Measurements from ENCODE around the gene SERTAD4. TPM values are rescaled to one million over a fixed set of nuclear protein-coding genes. Genes with fewer than 3 reads are reported as not detected.

The SERTAD4 gene
- polyA plus RNA-seq, 3 donors, result not detected

DNA sequence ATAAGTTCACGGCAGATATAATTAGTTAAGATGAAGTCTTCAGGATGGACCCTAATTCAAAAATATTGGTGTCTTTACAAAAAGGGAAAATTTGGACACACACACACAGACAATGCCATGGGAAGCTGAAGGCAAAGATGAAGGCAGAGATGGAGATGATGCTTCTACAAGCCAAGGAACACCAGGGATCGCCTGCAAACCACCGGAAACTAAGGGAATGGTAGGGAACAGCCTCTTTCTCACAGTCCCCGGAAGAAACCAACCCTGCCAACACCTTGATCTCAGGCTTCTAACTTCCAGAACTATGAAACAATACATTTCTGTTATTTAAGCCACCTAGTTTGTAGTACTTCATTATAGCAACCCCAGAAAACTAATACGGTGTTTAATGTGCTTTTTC lies 15.1 kb upstream of the SERTAD4 start:
- Histone ChIP-seq H3K36me3 (replicated peaks in 1 of 2; ENCODE audit: control insufficient read depth in 1 of 2, insufficient read depth in 2 of 2, low read length in 2 of 2) (no peaks in the 10 kb centered on the region), H3K27me3 (ENCODE audit: control insufficient read depth in 2 of 2, insufficient read depth in 2 of 2, low read length in 2 of 2) (no peaks in the 10 kb centered on the region), H3K9ac (ENCODE audit: insufficient read depth, low read length, poor library complexity, severe bottlenecking) (no peak overlapping the region), H3K4me1 (ENCODE audit: control insufficient read depth in 1 of 2, insufficient read depth in 2 of 2, low read length in 2 of 2) (no peaks in the 10 kb centered on the region), H3K4me3 (replicated peaks in 1 of 3; ENCODE audit: low read depth in 2 of 3, low read length in 3 of 3) (no peak overlapping the region), H3K27ac (ENCODE audit: low read depth in 1 of 2, low read length in 2 of 2) (no peak overlapping the region), H4K20me1 (ENCODE audit: insufficient read depth, low read length) (no peaks in the 10 kb centered on the region), H2AFZ (ENCODE audit: insufficient read depth, low read depth, low read length, poor library complexity, severe bottlenecking) (no peak overlapping the region), H3K79me2 (ENCODE audit: insufficient read depth, low read length) (no peaks in the 10 kb centered on the region), H3K4me2 (replicated peaks; ENCODE audit: extremely low read depth, low read length, poor library complexity, severe bottlenecking) (no peak overlapping the region), H3K9me3 (replicated peaks in 1 of 2; ENCODE audit: control insufficient read depth in 1 of 2, insufficient read depth in 1 of 2, low read length in 2 of 2) (no peaks in the 10 kb centered on the region)
- 100% methylated on average over 1 of the region's 5 CpGs for WGBS (ENCODE audit: insufficient coverage)
- H3K4me1 Mint-ChIP-seq, result no peaks in the 10 kb centered on the region
- DNase-seq, result no peak
- no peak overlapping the region for H3K4me3 Mint-ChIP-seq
- TF ChIP-seq, protein P1, sequence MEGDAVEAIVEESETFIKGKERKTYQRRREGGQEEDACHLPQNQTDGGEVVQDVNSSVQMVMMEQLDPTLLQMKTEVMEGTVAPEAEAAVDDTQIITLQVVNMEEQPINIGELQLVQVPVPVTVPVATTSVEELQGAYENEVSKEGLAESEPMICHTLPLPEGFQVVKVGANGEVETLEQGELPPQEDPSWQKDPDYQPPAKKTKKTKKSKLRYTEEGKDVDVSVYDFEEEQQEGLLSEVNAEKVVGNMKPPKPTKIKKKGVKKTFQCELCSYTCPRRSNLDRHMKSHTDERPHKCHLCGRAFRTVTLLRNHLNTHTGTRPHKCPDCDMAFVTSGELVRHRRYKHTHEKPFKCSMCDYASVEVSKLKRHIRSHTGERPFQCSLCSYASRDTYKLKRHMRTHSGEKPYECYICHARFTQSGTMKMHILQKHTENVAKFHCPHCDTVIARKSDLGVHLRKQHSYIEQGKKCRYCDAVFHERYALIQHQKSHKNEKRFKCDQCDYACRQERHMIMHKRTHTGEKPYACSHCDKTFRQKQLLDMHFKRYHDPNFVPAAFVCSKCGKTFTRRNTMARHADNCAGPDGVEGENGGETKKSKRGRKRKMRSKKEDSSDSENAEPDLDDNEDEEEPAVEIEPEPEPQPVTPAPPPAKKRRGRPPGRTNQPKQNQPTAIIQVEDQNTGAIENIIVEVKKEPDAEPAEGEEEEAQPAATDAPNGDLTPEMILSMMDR (IDR thresholded peaks at IDR 0.05), result no peak
- peaks cover 7 to 17% (median 11%) of the 10 kb centered on the region in 3 donors for H3K27me3 Mint-ChIP-seq (ENCODE audit: low read depth in 3 of 3)
- intact Hi-C loops (cut with micrococcal nuclease), result no loop called here
- H3K9me3 Mint-ChIP-seq, result peaks cover 0 to 5% (median 0%) of the 10 kb centered on the region in 7 donors
- no peaks in the 10 kb centered on the region for H3K36me3 Mint-ChIP-seq
- H3K27ac Mint-ChIP-seq, result no peak overlapping the region

DNA sequence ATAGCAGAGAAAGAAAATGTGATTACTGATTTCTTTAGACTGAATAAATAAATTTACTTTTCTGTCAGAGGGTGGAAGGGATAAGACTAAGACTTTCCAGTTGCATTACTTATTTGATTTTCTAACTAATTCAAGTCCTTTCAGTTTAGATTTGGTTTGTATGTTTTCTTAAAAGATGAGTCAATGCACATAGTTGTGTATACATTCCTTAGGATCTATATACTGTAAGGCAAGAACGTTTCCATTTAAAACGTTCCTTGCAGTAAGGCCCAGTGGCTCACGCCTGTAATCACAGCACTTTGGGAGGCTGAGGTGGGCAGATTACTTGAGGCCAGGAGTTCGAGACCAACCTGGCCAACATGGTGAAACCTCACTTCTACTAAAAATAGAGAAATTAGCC lies 14.5 kb upstream of the SERTAD4 start:
- intact Hi-C loops (cut with micrococcal nuclease), result no loop called here
- no peaks in the 10 kb centered on the region for H3K4me1 ChIP-seq (ENCODE audit: control insufficient read depth in 1 of 2, insufficient read depth in 2 of 2, low read length in 2 of 2)
- peaks cover 7 to 22% (median 11%) of the 10 kb centered on the region in 3 donors for H3K27me3 Mint-ChIP-seq (ENCODE audit: low read depth in 3 of 3)
- H3K79me2 ChIP-seq (ENCODE audit: insufficient read depth, low read length), result no peaks in the 10 kb centered on the region
- H2AFZ ChIP-seq (ENCODE audit: insufficient read depth, low read depth, low read length, poor library complexity, severe bottlenecking), result no peak overlapping the region
- H3K4me3 Mint-ChIP-seq, result no peak overlapping the region
- peaks cover 0 to 5% (median 0%) of the 10 kb centered on the region in 7 donors for H3K9me3 Mint-ChIP-seq
- no peaks in the 10 kb centered on the region for H3K27me3 ChIP-seq (ENCODE audit: control insufficient read depth in 2 of 2, insufficient read depth in 2 of 2, low read length in 2 of 2)
- no peak overlapping the region for H3K27ac Mint-ChIP-seq
- no CpG with 5 or more reads among the region's 4 CpGs for WGBS (ENCODE audit: insufficient coverage)
- H3K4me2 ChIP-seq (replicated peaks; ENCODE audit: extremely low read depth, low read length, poor library complexity, severe bottlenecking), result no peak overlapping the region
- no peak overlapping the region for H3K27ac ChIP-seq (ENCODE audit: low read depth in 1 of 2, low read length in 2 of 2)
- H3K4me3 ChIP-seq (replicated peaks in 1 of 3; ENCODE audit: low read depth in 2 of 3, low read length in 3 of 3), result no peak overlapping the region
- no peaks in the 10 kb centered on the region for H3K36me3 Mint-ChIP-seq
- no peak for DNase-seq
- H3K9ac ChIP-seq (ENCODE audit: insufficient read depth, low read length, poor library complexity, severe bottlenecking), result no peak overlapping the region
- H3K4me1 Mint-ChIP-seq, result no peaks in the 10 kb centered on the region
- no peaks in the 10 kb centered on the region for H3K9me3 ChIP-seq (replicated peaks in 1 of 2; ENCODE audit: control insufficient read depth in 1 of 2, insufficient read depth in 1 of 2, low read length in 2 of 2)
- no peaks in the 10 kb centered on the region for H4K20me1 ChIP-seq (ENCODE audit: insufficient read depth, low read length)
- TF ChIP-seq, protein P1 (IDR thresholded peaks at IDR 0.05), result no peak
- H3K36me3 ChIP-seq (replicated peaks in 1 of 2; ENCODE audit: control insufficient read depth in 1 of 2, insufficient read depth in 2 of 2, low read length in 2 of 2), result no peaks in the 10 kb centered on the region

Measured in CD14-positive monocyte (primary cell).